Natural killer cell (primary cell): Measurements from ENCODE around the gene RYR1. TPM values are rescaled to one million over a fixed set of nuclear protein-coding genes. Genes with fewer than 3 reads are reported as not detected.
A peak's percentile ranks its signal among the peaks of the same experiment; 100 is the strongest.

ENCODE experiments used
- ATAC-seq, 3 donors: fragments of 150-1000 bp in 2 of 3; fragments of 200-7000 bp in 1 of 3; cut with Tn5 transposase; 1 replicate in 1 of 3; 2 replicates in 2 of 3; pipeline ENCODE4 v1.10.0; 2021; ENCODE audit warnings: mild to moderate bottlenecking in 2 of 3, moderate library complexity in 2 of 3
- DNase-seq, 2 donors: peaks; one replicate each; pipeline versions ENCODE4 v3.0.0 to v3.0.0-alpha.2; 2013 to 2021; ENCODE audit warnings: mixed read lengths in 1 of 2
- H3K27ac ChIP-seq: one replicate; pipeline ENCODE4 v1.5.1; 2013; ENCODE audit warnings: mild to moderate bottlenecking, low read length
- H3K27me3 ChIP-seq: one replicate; pipeline ENCODE4 v1.6.1; 2013; ENCODE audit warnings: low read length; ENCODE audit not compliant: control insufficient read depth, insufficient read depth
- H3K36me3 ChIP-seq: one replicate; pipeline ENCODE4 v1.6.1; 2013; ENCODE audit warnings: low read length; ENCODE audit not compliant: control insufficient read depth, insufficient read depth
- H3K4me1 ChIP-seq: one replicate; pipeline ENCODE4 v1.6.1; 2013; ENCODE audit warnings: low read length; ENCODE audit not compliant: control insufficient read depth, insufficient read depth
- H3K4me3 ChIP-seq: one replicate; pipeline ENCODE4 v1.5.1; 2013; ENCODE audit warnings: low read length
- H3K9me3 ChIP-seq: one replicate; pipeline ENCODE4 v1.6.1; 2013; ENCODE audit warnings: low read length; ENCODE audit not compliant: control insufficient read depth, insufficient read depth
- H3K27ac Mint-ChIP-seq, 2 donors: one replicate each; pipeline ENCODE4 v1.8.0; 2022; ENCODE audit warnings: mild to moderate bottlenecking in 2 of 2, mixed read lengths in 2 of 2, moderate library complexity in 1 of 2
- H3K27me3 Mint-ChIP-seq, 2 donors: one replicate each; pipeline ENCODE4 v1.8.0; 2022; ENCODE audit warnings: low read depth in 2 of 2, mixed read lengths in 2 of 2
- H3K36me3 Mint-ChIP-seq: one replicate; pipeline ENCODE4 v1.8.0; 2022; ENCODE audit warnings: mixed read lengths
- H3K4me1 Mint-ChIP-seq, 2 donors: one replicate each; pipeline ENCODE4 v1.8.0; 2022; ENCODE audit warnings: mixed read lengths in 2 of 2
- H3K4me3 Mint-ChIP-seq: one replicate; pipeline ENCODE4 v1.8.0; 2022; ENCODE audit warnings: mild to moderate bottlenecking, moderate library complexity, mixed read lengths
- H3K9me3 Mint-ChIP-seq, 2 donors: one replicate each; pipeline ENCODE4 v1.8.0; 2022; ENCODE audit warnings: mixed read lengths in 2 of 2
- WGBS: methylation state at CpG from one replicate; pipeline ENCODE4 v1.1.7; 2013; ENCODE audit warnings: missing lambda C conversion rate; ENCODE audit not compliant: insufficient coverage; 5-methylcytosine and 5-hydroxymethylcytosine counted together
- intact Hi-C: fragments of 100-400 bp; cut with micrococcal nuclease; formaldehyde crosslinking; loops from one replicate; pipeline ENCODE4 v1.14.2; 2022
- total RNA-seq, 4 donors: library from RNA; stranded (reverse); fragments of 120-200 nt in 1 of 4; gene quantifications; one replicate each; pipeline versions ENCODE4 v1.2.3 to v1.2.4, GENCODE V29; 2013 to 2022
- TF ChIP-seq, protein P1 (sequence below): fragments of 200-600 bp; IDR thresholded peaks from one replicate; pipeline ENCODE4 v1.8.0; 2022; ENCODE audit warnings: antibody characterized with exemption

RYR1 gene
- total RNA-seq, 3 donors from 2014 or later (not counting 1 experiment from before 2014, with no cell fraction given), result 0.05 to 1.0 (median 0.65) TPM

DNA sequence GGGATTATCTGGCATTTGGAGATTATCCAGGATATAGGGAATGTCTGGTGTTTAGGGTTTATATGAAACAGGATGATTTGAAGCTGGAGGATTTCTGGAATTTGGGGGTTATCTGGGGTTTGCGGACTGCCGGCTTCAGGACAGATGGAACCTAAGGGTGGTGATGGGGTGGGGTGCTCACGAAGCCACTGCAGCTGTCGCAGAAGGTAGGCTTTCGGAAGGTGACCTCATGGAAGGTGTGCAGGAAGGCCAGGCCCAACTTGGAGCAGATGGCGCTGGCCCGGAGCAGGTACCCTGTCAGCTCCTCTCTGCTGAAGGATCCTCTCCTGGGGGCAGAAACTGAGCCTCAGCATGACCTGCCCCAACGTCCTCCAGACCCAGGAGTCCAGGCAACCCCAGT lies 21.0 kb upstream of the RYR1 start:
- WGBS, result 94% methylated on average over 8 of the region's 8 CpGs
- Histone ChIP-seq H3K9me3 (no peaks in the 10 kb centered on the region), H3K27ac (no peak overlapping the region), H3K4me3 (no peak overlapping the region), H3K36me3 (no peaks in the 10 kb centered on the region), H3K27me3 (no peaks in the 10 kb centered on the region), H3K4me1 (peaks cover 5% of the 10 kb centered on the region)
- no peak for DNase-seq
- Mint-ChIP-seq H3K27me3 (peaks cover 0 to 5% of the 10 kb centered on the region in 2 donors), H3K9me3 (no peaks in the 10 kb centered on the region), H3K36me3 (no peaks in the 10 kb centered on the region), H3K4me1 (peaks cover 5 to 10% of the 10 kb centered on the region in 2 donors), H3K27ac (no peak overlapping the region), H3K4me3 (no peak overlapping the region)
- ATAC-seq, result no peak
- intact Hi-C loops, result no loop called here
- TF ChIP-seq, protein P1, sequence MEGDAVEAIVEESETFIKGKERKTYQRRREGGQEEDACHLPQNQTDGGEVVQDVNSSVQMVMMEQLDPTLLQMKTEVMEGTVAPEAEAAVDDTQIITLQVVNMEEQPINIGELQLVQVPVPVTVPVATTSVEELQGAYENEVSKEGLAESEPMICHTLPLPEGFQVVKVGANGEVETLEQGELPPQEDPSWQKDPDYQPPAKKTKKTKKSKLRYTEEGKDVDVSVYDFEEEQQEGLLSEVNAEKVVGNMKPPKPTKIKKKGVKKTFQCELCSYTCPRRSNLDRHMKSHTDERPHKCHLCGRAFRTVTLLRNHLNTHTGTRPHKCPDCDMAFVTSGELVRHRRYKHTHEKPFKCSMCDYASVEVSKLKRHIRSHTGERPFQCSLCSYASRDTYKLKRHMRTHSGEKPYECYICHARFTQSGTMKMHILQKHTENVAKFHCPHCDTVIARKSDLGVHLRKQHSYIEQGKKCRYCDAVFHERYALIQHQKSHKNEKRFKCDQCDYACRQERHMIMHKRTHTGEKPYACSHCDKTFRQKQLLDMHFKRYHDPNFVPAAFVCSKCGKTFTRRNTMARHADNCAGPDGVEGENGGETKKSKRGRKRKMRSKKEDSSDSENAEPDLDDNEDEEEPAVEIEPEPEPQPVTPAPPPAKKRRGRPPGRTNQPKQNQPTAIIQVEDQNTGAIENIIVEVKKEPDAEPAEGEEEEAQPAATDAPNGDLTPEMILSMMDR, result no peak

DNA sequence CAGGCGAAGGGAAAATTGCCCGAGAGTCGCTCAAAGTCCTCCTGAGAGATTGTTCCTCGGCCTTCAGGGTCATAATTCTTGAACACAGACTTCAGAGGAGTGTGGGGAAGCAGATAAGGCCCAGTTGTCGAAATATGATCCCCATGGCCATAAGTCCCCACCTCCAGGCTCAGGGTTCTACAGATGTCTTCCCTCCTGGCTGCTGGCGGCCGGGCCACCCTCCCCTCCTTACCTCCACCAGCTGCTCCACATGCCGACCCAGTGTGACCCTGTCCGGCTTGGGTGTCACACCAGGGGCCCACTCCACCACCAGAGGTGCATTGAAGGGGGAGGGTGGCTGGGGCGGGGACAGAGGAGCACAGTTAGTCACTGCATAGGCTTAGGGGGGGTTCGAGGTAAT lies 20.5 kb upstream of the RYR1 start:
- H3K36me3 Mint-ChIP-seq, result no peaks in the 10 kb centered on the region
- H3K9me3 Mint-ChIP-seq, result no peaks in the 10 kb centered on the region
- Histone ChIP-seq H3K4me1 (peaks cover 10% of the 10 kb centered on the region), H3K36me3 (no peaks in the 10 kb centered on the region), H3K4me3 (no peak overlapping the region), H3K9me3 (no peaks in the 10 kb centered on the region), H3K27me3 (no peaks in the 10 kb centered on the region), H3K27ac (no peak overlapping the region)
- peaks cover 0 to 5% of the 10 kb centered on the region in 2 donors for H3K27me3 Mint-ChIP-seq
- ATAC-seq (no peak), DNase-seq (no peak)
- WGBS, result 93% methylated on average over 11 of the region's 11 CpGs
- intact Hi-C loops, result no loop called here
- no peak overlapping the region for H3K4me3 Mint-ChIP-seq
- H3K4me1 Mint-ChIP-seq, result peaks cover 10 to 15% of the 10 kb centered on the region in 2 donors
- TF ChIP-seq, protein P1, result no peak
- no peak overlapping the region for H3K27ac Mint-ChIP-seq

DNA sequence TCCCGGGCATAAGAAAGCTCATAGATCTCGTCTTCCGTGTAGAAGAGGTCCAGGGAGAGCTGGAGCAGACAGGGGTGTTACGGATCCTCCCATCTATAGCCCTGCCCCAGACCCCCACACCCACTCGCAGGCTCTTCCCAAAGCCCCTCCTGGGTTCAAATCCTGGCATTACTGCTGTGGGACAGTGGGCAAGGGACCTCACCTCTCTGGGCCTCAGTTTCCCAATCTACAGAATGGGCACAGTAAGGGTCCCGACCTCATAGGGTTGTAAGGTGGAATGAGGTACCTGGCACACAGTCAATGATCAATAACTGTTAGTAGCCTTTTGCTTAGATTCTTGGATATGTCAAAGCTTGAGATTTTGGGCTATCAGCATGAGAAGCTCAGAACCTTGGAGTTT lies 20.1 kb upstream of the RYR1 start:
- H3K4me3 Mint-ChIP-seq, result no peak overlapping the region
- Histone ChIP-seq H3K27me3 (no peaks in the 10 kb centered on the region), H3K36me3 (no peaks in the 10 kb centered on the region), H3K4me3 (no peak overlapping the region), H3K9me3 (no peaks in the 10 kb centered on the region), H3K4me1 (peaks cover 14% of the 10 kb centered on the region), H3K27ac (no peak overlapping the region)
- ATAC-seq (no peak), DNase-seq (no peak)
- intact Hi-C loops, result no loop called here
- no peaks in the 10 kb centered on the region for H3K9me3 Mint-ChIP-seq
- TF ChIP-seq, protein P1, result no peak
- H3K4me1 Mint-ChIP-seq, result peaks cover 12 to 17% of the 10 kb centered on the region in 2 donors
- H3K27ac Mint-ChIP-seq, result no peak overlapping the region
- WGBS, result 96% methylated on average over 6 of the region's 6 CpGs
- peaks cover 0 to 5% of the 10 kb centered on the region in 2 donors for H3K27me3 Mint-ChIP-seq
- H3K36me3 Mint-ChIP-seq, result no peaks in the 10 kb centered on the region

DNA sequence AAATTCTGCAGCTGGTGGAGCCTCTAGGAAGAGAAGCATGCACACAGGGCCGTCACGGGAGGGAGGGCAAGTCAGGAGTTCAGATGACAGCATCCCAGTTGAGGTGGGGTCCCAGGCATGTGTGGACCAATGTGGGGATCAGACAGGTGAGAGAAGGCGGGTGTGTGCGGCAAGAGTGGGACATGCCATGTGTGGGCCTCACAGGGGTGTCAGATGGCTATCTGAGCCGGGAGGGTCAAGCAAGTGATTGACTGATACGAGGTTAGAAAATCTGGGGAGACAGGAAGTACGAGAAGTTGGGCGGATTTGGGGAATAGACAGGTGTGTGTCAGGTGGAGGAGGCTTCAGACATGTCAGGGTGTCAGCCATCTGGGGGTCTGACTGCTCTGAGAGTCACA lies 16.3 kb upstream of the RYR1 start:
- ATAC-seq (no peak), DNase-seq (no peak)
- no peaks in the 10 kb centered on the region for H3K36me3 Mint-ChIP-seq
- 85% methylated on average over 8 of the region's 8 CpGs for WGBS
- Histone ChIP-seq H3K27ac (peak overlapping the region; percentile 8), H3K36me3 (no peaks in the 10 kb centered on the region), H3K9me3 (no peaks in the 10 kb centered on the region), H3K4me3 (no peak overlapping the region), H3K4me1 (peaks cover 16% of the 10 kb centered on the region), H3K27me3 (no peaks in the 10 kb centered on the region)
- TF ChIP-seq, protein P1, result no peak
- peaks cover 0 to 9% of the 10 kb centered on the region in 2 donors for H3K27me3 Mint-ChIP-seq
- H3K27ac Mint-ChIP-seq, result peak overlapping the region; percentile 22 to 87
- intact Hi-C loops, result no loop called here
- no peaks in the 10 kb centered on the region for H3K9me3 Mint-ChIP-seq
- peak overlapping the region; percentile 85 for H3K4me3 Mint-ChIP-seq
- peaks cover 12 to 17% of the 10 kb centered on the region in 2 donors for H3K4me1 Mint-ChIP-seq
